Measurements from ENCODE around the gene TST. TPM values are rescaled to one million over a fixed set of nuclear protein-coding genes. Genes with fewer than 3 reads are reported as not detected.
A peak's percentile ranks its signal among the peaks of the same experiment; 100 is the strongest.

The TST gene
- total RNA-seq, 1 donor = 17.1 TPM

GRCh38 chr22:37018086-37018814, 997 bp downstream of the TST start:
- no peak for DNase-seq (ENCODE audit: low read depth)

GRCh38 chr22:37017356-37017755, 1.9 kb downstream of the TST start:
- TF ChIP-seq CTCF (IDR thresholded peaks at IDR 0.05; ENCODE audit: insufficient read depth, low read length) = no peak
- no peak overlapping the region for H3K4me3 ChIP-seq (ENCODE audit: low read depth, low read length)

More at GRCh38 chr22:37018086-37018814, 997 bp downstream of the TST start:
- no peak for TF ChIP-seq CTCF (IDR thresholded peaks at IDR 0.05; ENCODE audit: insufficient read depth, low read length)
- H3K4me3 ChIP-seq (ENCODE audit: low read depth, low read length) = peak overlapping the region; percentile 83

GRCh38 chr22:37016134-37016910, 2.9 kb downstream of the TST start:
- no peak for DNase-seq (ENCODE audit: low read depth)

More at GRCh38 chr22:37017356-37017755, 1.9 kb downstream of the TST start:
- DNase-seq (ENCODE audit: low read depth) = no peak

GRCh38 chr22:37015587-37015878, 3.7 kb downstream of the TST start:
- no peak overlapping the region for H3K4me3 ChIP-seq (ENCODE audit: low read depth, low read length)
- no peak for DNase-seq (ENCODE audit: low read depth)
- TF ChIP-seq CTCF (IDR thresholded peaks at IDR 0.05; ENCODE audit: insufficient read depth, low read length) = no peak

More at GRCh38 chr22:37016134-37016910, 2.9 kb downstream of the TST start:
- no peak for TF ChIP-seq CTCF (IDR thresholded peaks at IDR 0.05; ENCODE audit: insufficient read depth, low read length)
- H3K4me3 ChIP-seq (ENCODE audit: low read depth, low read length) = no peak overlapping the region

GRCh38 chr22:37014835-37015586, 4.2 kb downstream of the TST start:
- DNase-seq (ENCODE audit: low read depth) = no peak
- no peak for TF ChIP-seq CTCF (IDR thresholded peaks at IDR 0.05; ENCODE audit: insufficient read depth, low read length)
- no peak overlapping the region for H3K4me3 ChIP-seq (ENCODE audit: low read depth, low read length)

GRCh38 chr22:37014415-37014806, 4.8 kb downstream of the TST start:
- no peak for TF ChIP-seq CTCF (IDR thresholded peaks at IDR 0.05; ENCODE audit: insufficient read depth, low read length)
- no peak overlapping the region for H3K4me3 ChIP-seq (ENCODE audit: low read depth, low read length)
- DNase-seq (ENCODE audit: low read depth) = no peak

Measured in fibroblast of the aortic adventitia (primary cell).